Activated naive CD8-positive, alpha-beta T cell (primary cell): ENCODE results near the gene ASTN1.

Experiments
- H3K27ac Mint-ChIP-seq: one replicate; pipeline ENCODE4 v1.8.0; 2021; ENCODE audit warnings: mixed read lengths
- H3K27me3 Mint-ChIP-seq: one replicate; pipeline ENCODE4 v1.8.0; 2021; ENCODE audit warnings: mixed read lengths
- H3K36me3 Mint-ChIP-seq: one replicate; pipeline ENCODE4 v1.8.0; 2021; ENCODE audit warnings: mixed read lengths
- H3K4me1 Mint-ChIP-seq: one replicate; pipeline ENCODE4 v1.8.0; 2021; ENCODE audit warnings: low read depth, mixed read lengths
- H3K4me3 Mint-ChIP-seq: one replicate; pipeline ENCODE4 v1.8.0; 2021; ENCODE audit warnings: mild to moderate bottlenecking, mixed read lengths
- H3K9me3 Mint-ChIP-seq: one replicate; pipeline ENCODE4 v1.8.0; 2021; ENCODE audit warnings: low read depth, mixed read lengths

Gene ASTN1

GRCh38 chr1:176934370-176934769 lies 230.1 kb downstream of the ASTN1 start:
- Mint-ChIP-seq H3K36me3 (no peaks in the 10 kb centered on the region), H3K27ac (no peak overlapping the region), H3K27me3 (peaks cover 2% of the 10 kb centered on the region)

GRCh38 chr1:176932114-176933104 lies 232.1 kb downstream of the ASTN1 start:
- no peak overlapping the region for H3K4me3 Mint-ChIP-seq
- no peaks in the 10 kb centered on the region for H3K9me3 Mint-ChIP-seq
- no peaks in the 10 kb centered on the region for H3K4me1 Mint-ChIP-seq
- H3K36me3 Mint-ChIP-seq: no peaks in the 10 kb centered on the region
- no peak overlapping the region for H3K27ac Mint-ChIP-seq
- peaks cover 6% of the 10 kb centered on the region for H3K27me3 Mint-ChIP-seq

More at GRCh38 chr1:176934370-176934769, 230.1 kb downstream of the ASTN1 start:
- H3K9me3 Mint-ChIP-seq: no peaks in the 10 kb centered on the region
- no peak overlapping the region for H3K4me3 Mint-ChIP-seq
- H3K4me1 Mint-ChIP-seq: no peaks in the 10 kb centered on the region

GRCh38 chr1:176931526-176931925 lies 233.0 kb downstream of the ASTN1 start:
- no peaks in the 10 kb centered on the region for H3K36me3 Mint-ChIP-seq
- no peak overlapping the region for H3K4me3 Mint-ChIP-seq
- no peaks in the 10 kb centered on the region for H3K4me1 Mint-ChIP-seq
- no peak overlapping the region for H3K27ac Mint-ChIP-seq
- peaks cover 5% of the 10 kb centered on the region for H3K27me3 Mint-ChIP-seq
- no peaks in the 10 kb centered on the region for H3K9me3 Mint-ChIP-seq

- Mint-ChIP-seq H3K36me3 (no peaks in the 10 kb centered on the region), H3K27ac (no peak overlapping the region), H3K27me3 (peaks cover 6% of the 10 kb centered on the region), H3K9me3 (no peaks in the 10 kb centered on the region), H3K4me3 (no peak overlapping the region), H3K4me1 (no peaks in the 10 kb centered on the region)
These were observed 238.0 kb downstream of the ASTN1 start for GRCh38 chr1:176926330-176927086.

GRCh38 chr1:176925223-176925622 lies 239.3 kb downstream of the ASTN1 start:
- Mint-ChIP-seq H3K27ac (no peak overlapping the region), H3K4me1 (no peaks in the 10 kb centered on the region), H3K4me3 (no peak overlapping the region), H3K36me3 (no peaks in the 10 kb centered on the region), H3K27me3 (peaks cover 6% of the 10 kb centered on the region), H3K9me3 (no peaks in the 10 kb centered on the region)

- H3K9me3 Mint-ChIP-seq: no peaks in the 10 kb centered on the region
These were observed 241.2 kb downstream of the ASTN1 start for GRCh38 chr1:176923283-176923682.

GRCh38 chr1:176919386-176920378 lies 244.8 kb downstream of the ASTN1 start:
- no peaks in the 10 kb centered on the region for H3K4me1 Mint-ChIP-seq
- no peak overlapping the region for H3K4me3 Mint-ChIP-seq
- H3K27ac Mint-ChIP-seq: no peak overlapping the region
- no peaks in the 10 kb centered on the region for H3K36me3 Mint-ChIP-seq
- peaks cover 2% of the 10 kb centered on the region for H3K27me3 Mint-ChIP-seq
- no peaks in the 10 kb centered on the region for H3K9me3 Mint-ChIP-seq

More at GRCh38 chr1:176923283-176923682, 241.2 kb downstream of the ASTN1 start:
- no peaks in the 10 kb centered on the region for H3K4me1 Mint-ChIP-seq
- peaks cover 2% of the 10 kb centered on the region for H3K27me3 Mint-ChIP-seq
- no peaks in the 10 kb centered on the region for H3K36me3 Mint-ChIP-seq
- no peak overlapping the region for H3K4me3 Mint-ChIP-seq
- no peak overlapping the region for H3K27ac Mint-ChIP-seq

- H3K36me3 Mint-ChIP-seq: no peaks in the 10 kb centered on the region
- H3K4me3 Mint-ChIP-seq: no peak overlapping the region
- H3K27ac Mint-ChIP-seq: no peak overlapping the region
- H3K27me3 Mint-ChIP-seq: no peaks in the 10 kb centered on the region
- no peaks in the 10 kb centered on the region for H3K4me1 Mint-ChIP-seq
- H3K9me3 Mint-ChIP-seq: no peaks in the 10 kb centered on the region
These were observed 258.9 kb downstream of the ASTN1 start for GRCh38 chr1:176905648-176906047.

GRCh38 chr1:176904057-176904751 lies 260.3 kb downstream of the ASTN1 start:
- H3K4me1 Mint-ChIP-seq: no peaks in the 10 kb centered on the region
- H3K27me3 Mint-ChIP-seq: no peaks in the 10 kb centered on the region
- no peaks in the 10 kb centered on the region for H3K36me3 Mint-ChIP-seq
- H3K27ac Mint-ChIP-seq: no peak overlapping the region
- H3K9me3 Mint-ChIP-seq: no peaks in the 10 kb centered on the region
- no peak overlapping the region for H3K4me3 Mint-ChIP-seq

GRCh38 chr1:176903474-176903873 lies 261.0 kb downstream of the ASTN1 start:
- Mint-ChIP-seq H3K27ac (no peak overlapping the region), H3K27me3 (no peaks in the 10 kb centered on the region), H3K9me3 (no peaks in the 10 kb centered on the region), H3K4me1 (no peaks in the 10 kb centered on the region), H3K4me3 (no peak overlapping the region), H3K36me3 (no peaks in the 10 kb centered on the region)

- Mint-ChIP-seq H3K4me3 (no peak overlapping the region), H3K4me1 (peaks cover 4% of the 10 kb centered on the region), H3K9me3 (no peaks in the 10 kb centered on the region), H3K27ac (no peak overlapping the region), H3K36me3 (no peaks in the 10 kb centered on the region), H3K27me3 (peaks cover 6% of the 10 kb centered on the region)
These were observed 265.2 kb downstream of the ASTN1 start for GRCh38 chr1:176899321-176899720.

GRCh38 chr1:176897350-176898236 lies 266.9 kb downstream of the ASTN1 start:
- Mint-ChIP-seq H3K27ac (no peak overlapping the region), H3K4me3 (peak overlapping the region; percentile 48), H3K9me3 (no peaks in the 10 kb centered on the region), H3K36me3 (no peaks in the 10 kb centered on the region), H3K27me3 (peaks cover 8% of the 10 kb centered on the region), H3K4me1 (peaks cover 4% of the 10 kb centered on the region)

- Mint-ChIP-seq H3K27me3 (peaks cover 8% of the 10 kb centered on the region), H3K4me1 (peaks cover 4% of the 10 kb centered on the region), H3K4me3 (no peak overlapping the region), H3K9me3 (no peaks in the 10 kb centered on the region), H3K36me3 (no peaks in the 10 kb centered on the region), H3K27ac (no peak overlapping the region)
These were observed 268.3 kb downstream of the ASTN1 start for GRCh38 chr1:176896216-176896615.
